Karpas-422 (cell line): Measurements from ENCODE around the gene CXXC5. TPM values are rescaled to one million over a fixed set of nuclear protein-coding genes. Genes with fewer than 3 reads are reported as not detected.

Source experiments
- DNase-seq: peaks from one replicate; pipeline ENCODE4 v3.0.0-alpha.2; 2015
- H2AFZ ChIP-seq: fragments of 200-600 bp; sonication (generic); 2 replicates; pipeline ENCODE4 v1.6.1; 2014; ENCODE audit warnings: antibody characterized with exemption, low read length, mixed read lengths
- H3K27ac ChIP-seq: fragments of 200-600 bp; sonication (generic); 2 replicates; pipeline ENCODE4 v1.5.1; 2014; ENCODE audit warnings: mild to moderate bottlenecking, low read length, moderate library complexity
- H3K27me3 ChIP-seq: fragments of 200-600 bp; sonication (generic); 2 replicates; pipeline ENCODE4 v1.6.1; 2014; ENCODE audit warnings: low read length, mixed read lengths
- H3K36me3 ChIP-seq: fragments of 200-600 bp; sonication (generic); 2 replicates; pipeline ENCODE4 v1.6.1; 2014; ENCODE audit warnings: low read length, mixed read lengths; ENCODE audit not compliant: insufficient read depth
- H3K4me1 ChIP-seq: fragments of 200-600 bp; sonication (generic); 2 replicates; pipeline ENCODE4 v1.6.1; 2014; ENCODE audit warnings: mild to moderate bottlenecking, low read length, mixed read lengths
- H3K4me2 ChIP-seq: fragments of 200-600 bp; sonication (generic); 2 replicates; pipeline ENCODE4 v1.6.1; 2014; ENCODE audit warnings: low read length, low read depth, mild to moderate bottlenecking; ENCODE audit not compliant: poor library complexity, severe bottlenecking
- H3K4me3 ChIP-seq: fragments of 200-600 bp; sonication (generic); 2 replicates; pipeline ENCODE4 v1.5.1; 2014; ENCODE audit warnings: mild to moderate bottlenecking, antibody characterized with exemption, low read length, mixed read lengths
- H3K79me2 ChIP-seq: fragments of 200-600 bp; sonication (generic); 2 replicates; pipeline ENCODE4 v1.6.1; 2014; ENCODE audit warnings: mild to moderate bottlenecking, low read length, mixed read lengths
- H3K9ac ChIP-seq: fragments of 200-600 bp; sonication (generic); 2 replicates; pipeline ENCODE4 v1.6.0; 2014; ENCODE audit warnings: low read length
- H3K9me2 ChIP-seq: fragments of 200-600 bp; sonication (generic), shearing (Covaris generic); replicated peaks from 2 replicates; pipeline ENCODE4 v1.6.0; 2014; ENCODE audit warnings: mild to moderate bottlenecking, low read length, moderate library complexity; ENCODE audit not compliant: insufficient read depth
- H3K9me3 ChIP-seq: fragments of 300-700, 200-600 bp; sonication (generic); 2 replicates; pipeline ENCODE4 v1.6.1; 2014; ENCODE audit warnings: low read length, mixed read lengths
- H4K20me1 ChIP-seq: fragments of 200-600 bp; sonication (generic); 2 replicates; pipeline ENCODE4 v1.6.1; 2014; ENCODE audit warnings: mild to moderate bottlenecking, antibody characterized with exemption, low read length, low read depth; ENCODE audit not compliant: insufficient read depth
- total RNA-seq: library from RNA; depleted of rRNA; stranded (reverse); fragments of >200 nt; shearing (Covaris generic); gene quantifications from 2 replicates; pipeline ENCODE4 v1.2.3, GENCODE V29; 2014; ENCODE audit warnings: low replicate concordance

The CXXC5 gene
- total RNA-seq, 1 experiment from 2014 or later, result 2.9 TPM

- peaks cover 46% of the 10 kb centered on the region for H4K20me1 ChIP-seq
- no peak overlapping the region for H3K4me3 ChIP-seq
- no peak for DNase-seq
- no peaks in the 10 kb centered on the region for H3K36me3 ChIP-seq
- H3K27ac ChIP-seq, result no peak overlapping the region
- peaks cover 38% of the 10 kb centered on the region for H3K4me1 ChIP-seq
- no peaks in the 10 kb centered on the region; the same call in 1 of the 2 replicates for H3K27me3 ChIP-seq
- H2AFZ ChIP-seq, result no peak overlapping the region
- no peak overlapping the region for H3K4me2 ChIP-seq
- no peaks in the 10 kb centered on the region for H3K9me3 ChIP-seq
- H3K9ac ChIP-seq, result no peak overlapping the region
- no peaks in the 10 kb centered on the region for H3K79me2 ChIP-seq
- no peaks in the 10 kb centered on the region for H3K9me2 ChIP-seq
These were observed 7.6 kb upstream of the CXXC5 start for GRCh38 chr5:139640421-139641115.

DNA sequence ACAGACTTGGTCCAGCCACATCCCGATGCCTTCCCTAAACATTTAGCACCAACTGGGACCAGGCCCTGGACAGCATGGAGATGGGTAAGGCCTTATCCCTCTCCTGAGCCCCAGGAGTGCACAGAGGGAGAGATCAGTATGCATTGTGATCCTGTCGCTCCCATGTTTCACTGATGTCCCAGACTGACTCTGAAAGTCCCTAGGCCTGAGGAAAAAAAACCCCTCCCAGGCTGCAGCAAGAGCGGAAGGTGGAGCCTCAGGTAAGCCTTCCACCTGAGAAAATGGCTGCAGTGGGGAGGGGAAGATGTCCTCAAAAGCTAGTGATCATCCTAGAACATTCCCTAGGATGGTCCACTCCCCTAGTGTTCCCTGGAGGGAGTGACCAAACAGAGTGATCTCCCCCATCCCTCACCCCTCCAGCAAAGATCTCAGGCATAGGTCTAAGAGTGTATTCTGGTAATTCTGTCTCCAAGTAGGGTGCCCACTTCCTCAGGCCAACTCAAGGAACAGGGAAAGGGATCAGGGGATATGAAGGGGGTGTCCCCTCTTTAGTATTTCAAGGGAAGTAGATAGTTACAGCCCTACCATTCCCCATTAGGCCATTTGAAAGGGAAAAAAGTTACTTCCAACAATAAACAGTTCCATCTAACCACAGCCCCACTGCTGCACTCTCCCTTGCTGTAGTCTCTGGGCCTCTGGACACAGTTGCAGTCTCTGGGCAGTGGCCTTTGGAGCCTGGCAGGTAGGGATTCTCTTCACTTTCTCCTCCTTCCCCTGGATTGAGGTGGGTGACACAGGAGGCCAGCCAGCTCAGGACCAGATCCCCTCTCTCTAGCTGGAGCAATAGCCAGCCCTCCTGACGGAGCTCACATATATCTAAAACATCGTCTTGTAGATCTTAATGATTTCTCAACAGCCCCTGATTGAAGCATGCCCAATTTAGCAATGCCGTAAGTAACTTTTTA lies 6.8 kb upstream of the CXXC5 start:
- Histone ChIP-seq H3K27me3 (no peaks in the 10 kb centered on the region; the same call in 1 of the 2 replicates), H3K4me2 (no peak overlapping the region), H2AFZ (no peak overlapping the region), H4K20me1 (peaks cover 41% of the 10 kb centered on the region), H3K4me1 (peaks cover 29% of the 10 kb centered on the region), H3K9me3 (no peaks in the 10 kb centered on the region), H3K36me3 (no peaks in the 10 kb centered on the region), H3K4me3 (no peak overlapping the region), H3K27ac (no peak overlapping the region), H3K9ac (no peak overlapping the region), H3K79me2 (no peaks in the 10 kb centered on the region), H3K9me2 (no peaks in the 10 kb centered on the region)
- DNase-seq, result no peak

DNA sequence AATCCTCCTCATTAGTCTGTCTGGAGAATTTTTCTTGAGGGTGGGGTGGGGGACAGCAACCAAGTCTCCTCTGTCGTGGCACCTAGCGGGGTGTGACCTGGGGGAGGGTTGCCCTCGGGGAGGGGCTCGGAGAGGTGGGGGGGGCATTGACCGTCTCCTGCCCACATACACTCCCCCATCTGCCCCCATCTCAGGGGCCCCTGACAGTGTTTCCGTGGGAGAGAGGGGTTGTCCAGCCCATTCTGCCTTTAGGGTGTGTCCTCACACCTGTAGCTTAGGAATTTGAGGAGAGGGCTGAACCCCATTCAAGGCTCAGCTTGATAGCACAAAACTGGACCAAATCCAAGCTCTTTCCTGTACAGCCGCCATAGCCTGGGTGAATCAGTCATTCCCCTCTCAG lies 5.9 kb upstream of the CXXC5 start:
- no peak overlapping the region for H2AFZ ChIP-seq
- H3K79me2 ChIP-seq, result no peaks in the 10 kb centered on the region
- H3K4me2 ChIP-seq, result no peak overlapping the region
- no peaks in the 10 kb centered on the region for H3K9me3 ChIP-seq
- H3K27ac ChIP-seq, result no peak overlapping the region
- no peaks in the 10 kb centered on the region; the same call in 1 of the 2 replicates for H3K27me3 ChIP-seq
- no peak for DNase-seq
- no peaks in the 10 kb centered on the region for H3K36me3 ChIP-seq
- no peak overlapping the region for H3K4me3 ChIP-seq
- H4K20me1 ChIP-seq, result peaks cover 37% of the 10 kb centered on the region
- peaks cover 26% of the 10 kb centered on the region for H3K4me1 ChIP-seq
- H3K9ac ChIP-seq, result no peak overlapping the region
- H3K9me2 ChIP-seq, result no peaks in the 10 kb centered on the region

DNA sequence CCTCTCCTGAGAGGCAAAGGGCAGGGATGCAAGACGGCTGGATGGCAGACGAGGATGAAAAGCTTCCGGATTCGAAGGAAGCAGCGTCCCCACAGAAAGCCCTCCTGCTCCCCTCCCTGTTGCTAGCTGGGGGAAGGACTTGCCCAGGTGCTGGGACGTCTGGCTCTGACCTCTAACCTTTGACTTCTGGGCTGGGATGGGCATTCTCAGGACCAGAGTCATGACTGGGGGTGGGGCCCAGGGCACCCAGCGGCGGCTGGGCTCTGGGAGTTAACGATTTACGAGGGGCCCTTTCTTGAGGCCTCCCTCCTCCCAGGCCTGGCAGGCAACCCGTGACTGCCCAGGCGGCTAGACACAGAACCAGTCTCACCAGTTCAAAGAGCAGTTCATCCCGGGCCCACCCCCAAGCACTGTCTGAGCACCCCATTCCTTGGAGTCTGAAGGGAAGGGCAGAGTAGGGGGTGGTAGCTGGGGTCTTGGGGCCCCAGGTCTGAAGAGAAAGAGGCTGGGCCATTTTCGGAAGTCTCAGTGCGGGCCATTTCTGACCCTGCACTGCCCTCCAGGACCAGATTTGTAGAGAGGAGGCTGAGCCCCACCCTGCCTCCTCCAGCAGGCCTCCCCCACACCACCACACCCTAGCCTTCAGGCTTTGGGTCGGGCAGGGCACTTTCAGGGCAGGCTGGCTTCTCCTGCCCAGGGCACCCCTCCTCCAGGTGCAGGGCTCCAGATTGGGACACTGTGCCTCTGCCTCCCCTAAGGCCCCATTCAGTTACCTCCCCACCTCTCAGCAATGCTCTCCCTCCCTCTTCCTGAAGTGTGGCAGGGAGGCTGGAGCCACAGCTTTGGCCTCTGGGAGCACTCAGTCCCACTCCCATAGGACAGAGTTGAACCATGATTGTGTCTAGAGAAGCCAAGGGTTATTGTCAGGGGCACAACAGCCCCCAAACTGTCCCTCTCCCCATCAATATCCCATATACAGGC lies 5.0 kb upstream of the CXXC5 start:
- DNase-seq, result no peak
- no peak overlapping the region for H3K27ac ChIP-seq
- H3K4me1 ChIP-seq, result peaks cover 22% of the 10 kb centered on the region
- no peaks in the 10 kb centered on the region for H3K36me3 ChIP-seq
- no peaks in the 10 kb centered on the region for H3K9me2 ChIP-seq
- no peak overlapping the region for H3K4me2 ChIP-seq
- H3K9me3 ChIP-seq, result no peaks in the 10 kb centered on the region
- H3K79me2 ChIP-seq, result no peaks in the 10 kb centered on the region
- H3K9ac ChIP-seq, result no peak overlapping the region
- no peak overlapping the region for H2AFZ ChIP-seq
- H4K20me1 ChIP-seq, result peaks cover 34% of the 10 kb centered on the region
- no peak overlapping the region for H3K4me3 ChIP-seq
- H3K27me3 ChIP-seq, result peaks cover 2% of the 10 kb centered on the region; the same call in 1 of the 2 replicates

GRCh38 chr5:139644001-139644456 lies 4.1 kb upstream of the CXXC5 start:
- Histone ChIP-seq H3K9ac (no peak overlapping the region), H2AFZ (no peak overlapping the region), H3K27ac (no peak overlapping the region), H3K4me2 (no peak overlapping the region), H3K79me2 (no peaks in the 10 kb centered on the region), H3K36me3 (no peaks in the 10 kb centered on the region), H3K4me1 (peaks cover 21% of the 10 kb centered on the region), H3K9me3 (no peaks in the 10 kb centered on the region), H3K27me3 (peaks cover 2% of the 10 kb centered on the region; the same call in 1 of the 2 replicates), H3K9me2 (no peaks in the 10 kb centered on the region), H4K20me1 (peaks cover 26% of the 10 kb centered on the region), H3K4me3 (no peak overlapping the region)
- no peak for DNase-seq

DNA sequence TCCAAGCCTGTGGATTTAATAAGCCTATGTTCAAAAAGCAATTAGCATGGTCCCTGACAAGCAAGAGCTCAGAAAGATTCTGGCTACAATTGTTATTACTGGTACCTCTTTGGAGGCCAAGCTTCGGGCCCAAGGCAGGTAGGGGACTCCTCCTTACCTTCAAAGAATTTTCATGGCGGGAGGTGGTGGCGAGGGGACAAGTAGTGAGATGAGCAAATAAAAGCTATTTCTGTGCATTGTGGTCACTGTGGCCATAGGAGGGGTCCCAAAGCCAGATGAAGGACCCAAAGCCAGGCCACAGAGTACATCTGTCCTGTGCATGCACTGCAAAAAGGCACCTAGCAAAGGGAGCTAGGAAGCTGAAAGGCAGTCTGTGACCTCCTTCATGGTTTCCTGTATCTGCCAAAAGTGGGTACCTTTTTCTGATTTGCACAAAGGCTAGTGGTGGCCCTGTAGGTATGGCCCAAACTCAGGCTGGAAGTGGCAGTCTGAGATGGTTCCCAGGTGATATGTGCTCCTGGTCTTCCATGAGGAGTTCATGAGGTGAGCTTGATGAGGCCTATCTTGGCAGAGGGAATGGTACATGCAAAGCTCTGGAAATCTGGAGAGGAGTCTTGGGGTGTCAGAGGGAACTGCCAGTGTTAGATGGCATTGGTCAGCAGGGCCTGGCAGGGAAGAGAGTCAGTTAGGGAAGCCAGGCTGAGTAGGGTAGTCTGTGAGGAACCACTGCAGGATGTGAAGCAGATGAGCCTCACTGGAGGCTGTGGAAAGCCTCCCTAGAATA lies 3.3 kb upstream of the CXXC5 start:
- H3K9me2 ChIP-seq, result no peaks in the 10 kb centered on the region
- H3K36me3 ChIP-seq, result no peaks in the 10 kb centered on the region
- H3K79me2 ChIP-seq, result no peaks in the 10 kb centered on the region
- peaks cover 4% of the 10 kb centered on the region; the same call in 1 of the 2 replicates for H3K27me3 ChIP-seq
- no peak for DNase-seq
- no peaks in the 10 kb centered on the region for H3K9me3 ChIP-seq
- H3K27ac ChIP-seq, result no peak overlapping the region
- peaks cover 26% of the 10 kb centered on the region for H3K4me1 ChIP-seq
- H2AFZ ChIP-seq, result no peak overlapping the region
- no peak overlapping the region for H3K4me2 ChIP-seq
- no peak overlapping the region for H3K9ac ChIP-seq
- H3K4me3 ChIP-seq, result no peak overlapping the region
- peaks cover 25% of the 10 kb centered on the region for H4K20me1 ChIP-seq

GRCh38 chr5:139645430-139645871 lies 2.7 kb upstream of the CXXC5 start:
- Histone ChIP-seq H3K27me3 (peaks cover 4% of the 10 kb centered on the region; the same call in 1 of the 2 replicates), H3K79me2 (no peaks in the 10 kb centered on the region), H3K9me2 (no peaks in the 10 kb centered on the region), H3K4me3 (no peak overlapping the region), H3K9ac (no peak overlapping the region), H4K20me1 (peaks cover 27% of the 10 kb centered on the region; the same call in 1 of the 2 replicates), H3K4me2 (no peak overlapping the region), H3K27ac (no peak overlapping the region), H3K36me3 (no peaks in the 10 kb centered on the region), H3K4me1 (peaks cover 32% of the 10 kb centered on the region), H2AFZ (no peak overlapping the region), H3K9me3 (no peaks in the 10 kb centered on the region)
- DNase-seq, result no peak
